OCI-LY7 (cell line): ENCODE measurements around the gene COL9A3.

Experiments
- EZH2phosphoT487 ChIP-seq: fragments of 200-600 bp; sonication (generic); IDR thresholded peaks from 2 replicates; pipeline ENCODE4 v1.6.1; 2018; ENCODE audit warnings: low read depth, borderline replicate concordance, mild to moderate bottlenecking, mixed run types, antibody characterized with exemption, low read length, moderate library complexity, mixed read lengths
- TF ChIP-seq, protein P1 (sequence below): fragments of 200-600 bp; sonication (generic); conservative IDR thresholded peaks from 2 replicates; pipeline ENCODE4 v1.5.1; 2014; ENCODE audit warnings: mild to moderate bottlenecking, antibody characterized with exemption, low read length, moderate library complexity, mixed read lengths

DNA sequence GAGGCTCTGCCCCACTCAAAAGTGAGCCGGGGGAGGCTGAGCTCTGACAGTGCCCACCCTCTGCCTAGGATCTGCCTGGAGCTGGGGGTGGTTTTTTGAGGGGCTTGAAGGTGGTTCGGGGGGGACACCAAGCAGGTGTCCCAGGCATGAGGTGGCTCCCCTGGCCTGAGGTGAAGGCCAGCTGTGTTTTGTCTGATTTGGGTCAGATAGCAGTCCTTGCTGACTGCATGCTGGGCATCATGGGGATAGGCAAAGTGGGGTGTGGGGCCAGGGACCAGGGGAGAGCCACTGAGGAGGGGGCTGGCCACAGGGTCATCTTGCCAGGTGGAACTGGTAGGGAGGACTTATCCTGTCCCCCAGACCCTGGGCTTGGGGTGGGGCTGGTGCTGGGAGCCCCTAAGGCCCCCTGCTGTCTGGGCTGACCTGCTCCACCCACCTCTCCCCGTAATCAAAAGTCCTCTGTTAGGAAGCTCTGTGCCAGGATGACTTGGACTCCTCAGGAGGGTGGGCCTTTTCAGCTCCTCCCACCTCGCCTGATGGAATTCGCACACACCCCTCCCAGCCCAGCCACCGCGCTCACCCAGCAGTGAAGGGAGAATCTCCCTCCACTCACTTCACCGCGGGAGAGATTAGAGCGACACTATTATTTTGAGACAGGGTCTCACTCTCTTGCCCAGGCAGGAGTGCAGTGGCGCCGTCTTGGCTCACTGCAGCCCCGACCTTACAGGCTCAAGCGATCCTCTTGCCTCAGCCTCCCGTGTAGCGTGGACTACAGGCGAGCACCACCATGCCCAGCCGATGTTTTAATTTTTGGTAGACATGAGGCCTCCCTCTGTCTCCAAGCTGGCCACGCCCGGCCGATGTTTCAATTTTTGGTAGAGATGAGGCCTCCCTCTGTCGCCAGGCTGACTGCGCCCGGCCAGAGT, 1.5 kb upstream of the COL9A3 start:
- TF ChIP-seq, protein P1, sequence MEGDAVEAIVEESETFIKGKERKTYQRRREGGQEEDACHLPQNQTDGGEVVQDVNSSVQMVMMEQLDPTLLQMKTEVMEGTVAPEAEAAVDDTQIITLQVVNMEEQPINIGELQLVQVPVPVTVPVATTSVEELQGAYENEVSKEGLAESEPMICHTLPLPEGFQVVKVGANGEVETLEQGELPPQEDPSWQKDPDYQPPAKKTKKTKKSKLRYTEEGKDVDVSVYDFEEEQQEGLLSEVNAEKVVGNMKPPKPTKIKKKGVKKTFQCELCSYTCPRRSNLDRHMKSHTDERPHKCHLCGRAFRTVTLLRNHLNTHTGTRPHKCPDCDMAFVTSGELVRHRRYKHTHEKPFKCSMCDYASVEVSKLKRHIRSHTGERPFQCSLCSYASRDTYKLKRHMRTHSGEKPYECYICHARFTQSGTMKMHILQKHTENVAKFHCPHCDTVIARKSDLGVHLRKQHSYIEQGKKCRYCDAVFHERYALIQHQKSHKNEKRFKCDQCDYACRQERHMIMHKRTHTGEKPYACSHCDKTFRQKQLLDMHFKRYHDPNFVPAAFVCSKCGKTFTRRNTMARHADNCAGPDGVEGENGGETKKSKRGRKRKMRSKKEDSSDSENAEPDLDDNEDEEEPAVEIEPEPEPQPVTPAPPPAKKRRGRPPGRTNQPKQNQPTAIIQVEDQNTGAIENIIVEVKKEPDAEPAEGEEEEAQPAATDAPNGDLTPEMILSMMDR, result no peak
- TF ChIP-seq EZH2phosphoT487, result no peak
